K562 (cell line): ENCODE measurements around the gene CHCHD5. TPM values are rescaled to one million over a fixed set of nuclear protein-coding genes. Genes with fewer than 3 reads are reported as not detected.

Source experiments
- ATF2 ChIP-seq: sonication (generic); formaldehyde crosslinking; IDR thresholded peaks from 2 replicates; pipeline ENCODE4 v1.8.1; 2022; ENCODE audit warnings: missing genetic modification reagents
- BCL6 ChIP-seq: fragments of 250-450 bp; sonication (Bioruptor Pico); IDR thresholded peaks from 2 replicates; pipeline ENCODE4 v1.4.0; 2020
- BCOR ChIP-seq: fragments of 450-650 bp; IDR thresholded peaks from 2 replicates; pipeline ENCODE4 v1.6.1; 2016
- C11orf30 ChIP-seq: fragments of 450-650 bp; IDR thresholded peaks from 2 replicates; pipeline ENCODE4 v1.6.1; 2016; ENCODE audit warnings: low read depth, mild to moderate bottlenecking
- CEBPB ChIP-seq: fragments of 450-650 bp; IDR thresholded peaks from 2 replicates; pipeline ENCODE4 v1.6.1; 2016; ENCODE audit warnings: missing genetic modification characterization, missing compliant biosample characterization
- ERF ChIP-seq: fragments of 450-650 bp; formaldehyde crosslinking; IDR thresholded peaks from 2 replicates; pipeline ENCODE4 v1.4.0; 2020; ENCODE audit warnings: mild to moderate bottlenecking, mixed read lengths
- FOXP1 ChIP-seq: sonication (generic); formaldehyde crosslinking; IDR thresholded peaks from 2 replicates; pipeline ENCODE4 v1.8.0; 2022; ENCODE audit warnings: mild to moderate bottlenecking, missing genetic modification reagents
- HOMEZ ChIP-seq: fragments of 250-450 bp; sonication (Bioruptor Pico); IDR thresholded peaks from 2 replicates; pipeline ENCODE4 v1.4.0; 2020; ENCODE audit warnings: mild to moderate bottlenecking, moderate library complexity
- MITF ChIP-seq: IDR thresholded peaks from 2 replicates; pipeline ENCODE4 v1.6.1; 2014; ENCODE audit warnings: antibody characterized with exemption
- MTA3 ChIP-seq: fragments of 450-650 bp; formaldehyde crosslinking; IDR thresholded peaks from 2 replicates; pipeline ENCODE4 v1.6.1; 2017; ENCODE audit warnings: mild to moderate bottlenecking, borderline replicate concordance
- NFATC3 ChIP-seq: fragments of 450-650 bp; IDR thresholded peaks from 2 replicates; pipeline ENCODE4 v1.6.1; 2017; ENCODE audit warnings: mild to moderate bottlenecking
- POLR3G ChIP-seq: IDR thresholded peaks from 2 replicates; pipeline ENCODE4 v1.6.1; 2011; ENCODE audit not compliant: insufficient read length, insufficient replicate concordance; ENCODE audit errors: extremely low read depth
- SIN3B ChIP-seq: fragments of 450-650 bp; IDR thresholded peaks from 2 replicates; pipeline ENCODE4 v1.6.1; 2017; ENCODE audit warnings: low read depth, mild to moderate bottlenecking, moderate library complexity
- SMAD3 ChIP-seq: fragments of 450-650 bp; formaldehyde crosslinking; conservative IDR thresholded peaks from 2 replicates; pipeline ENCODE4 v1.4.0; 2020; ENCODE audit warnings: mild to moderate bottlenecking
- SMAD4 ChIP-seq: fragments of 250-450 bp; sonication (Bioruptor Pico); conservative IDR thresholded peaks from 2 replicates; pipeline ENCODE4 v1.8.0; 2021; ENCODE audit warnings: inconsistent platforms, mild to moderate bottlenecking, moderate library complexity
- SOX6 ChIP-seq: fragments of 450-650 bp; IDR thresholded peaks from 2 replicates; pipeline ENCODE4 v1.6.1; 2014; ENCODE audit warnings: mild to moderate bottlenecking
- STAT5A ChIP-seq: IDR thresholded peaks from 2 replicates; pipeline ENCODE4 v1.6.1; 2012; ENCODE audit warnings: low read length, inconsistent platforms, borderline replicate concordance
- SUPT5H ChIP-seq: fragments of 450-650 bp; IDR thresholded peaks from 2 replicates; pipeline ENCODE4 v1.6.1; 2016
- ZBTB11 ChIP-seq, 3 experiments: fragments of 200-800 bp in 1 of 3; fragments of 250-450 bp in 1 of 3; fragments of 450-650 bp in 1 of 3; sonication (Bioruptor Pico) in 1 of 3; sonication (Bioruptor generic) in 1 of 3; formaldehyde crosslinking in 1 of 3; IDR thresholded peaks; 2 replicates each; pipeline versions ENCODE4 v1.6.1 to v1.8.0; 2016 to 2022; ENCODE audit warnings: mild to moderate bottlenecking in 2 of 3, missing genetic modification characterization in 2 of 3, missing compliant biosample characterization in 1 of 3, moderate library complexity in 1 of 3
- ZFPM2 ChIP-seq: fragments of 250-450 bp; sonication (Bioruptor Pico); IDR thresholded peaks from 2 replicates; pipeline ENCODE4 v1.5.1; 2022; ENCODE audit warnings: mild to moderate bottlenecking
- ZKSCAN1 ChIP-seq: fragments of 150-350 bp; IDR thresholded peaks from 2 replicates; pipeline ENCODE4 v1.6.1; 2016; ENCODE audit warnings: low read depth, low read length
- ZNF184 ChIP-seq: sonication (generic); formaldehyde crosslinking; IDR thresholded peaks from 2 replicates; pipeline ENCODE4 v1.5.0; 2020; ENCODE audit warnings: missing genetic modification reagents
- ZNF511 ChIP-seq: sonication (generic); formaldehyde crosslinking; IDR thresholded peaks from 2 replicates; pipeline ENCODE4 v1.8.0; 2022; ENCODE audit warnings: mild to moderate bottlenecking, missing genetic modification reagents
- ZNF668 ChIP-seq: fragments of 250-450 bp; sonication (Bioruptor Pico); IDR thresholded peaks from 2 replicates; pipeline ENCODE4 v1.8.0; 2022; ENCODE audit warnings: mild to moderate bottlenecking, inconsistent platforms
- polyA plus RNA-seq, 8 experiments: library from polyadenylated mRNA; depleted of rRNA in 4 of 8; stranded (reverse) in 5 of 8; unstranded in 3 of 8; fragments of >200 nt; fragmentation: Nextera tagmentation in 2 of 8; fragmentation: Illumina TruSeq in 1 of 8; extraction: Ambion mirVana in 2 of 8; extraction: Trizol in 1 of 8; gene quantifications; 2 replicates each; pipeline versions ENCODE4 v1.2.1 to v1.2.3, GENCODE V29; 2011 to 2014; ENCODE audit warnings: inconsistent platforms in 1 of 8, missing spikeins in 1 of 8
- total RNA-seq, 7 experiments: library from RNA; depleted of rRNA in 6 of 7; stranded (reverse); fragments of >200 nt in 6 of 7; fragmentation: Illumina TruSeq in 2 of 7; extraction: Trizol in 2 of 7; gene quantifications; 2 replicates each; pipeline versions ENCODE4 v1.2.1 to v1.2.3, GENCODE V29; 2011 to 2021; ENCODE audit warnings: low replicate concordance in 1 of 7

The CHCHD5 gene
- total and polyA plus RNA-seq, 9 of the 15 experiments (the other 6 are each of a cell fraction or from before 2014, with no cell fraction given) = 7.4 to 79.3 (median 33.4) TPM

- TF ChIP-seq ZBTB11 (CRISPR knock-in tag; IDR thresholded peaks at IDR 0.05) (no peak), NFATC3 (no peak), ZFPM2 (CRISPR knock-in tag) (no peak), C11orf30 (peak; percentile 35; the same call in 1 of the 2 replicates), STAT5A (no peak), CEBPB (peak; percentile 58), BCOR (no peak), ZNF184 (CRISPR knock-in tag) (no peak), MITF (no peak), SMAD4 (CRISPR knock-in tag) (no peak), SUPT5H (no peak), POLR3G (no peak), ATF2 (no peak), BCL6 (CRISPR knock-in tag) (no peak), ZNF511 (no peak), ZKSCAN1 (no peak), SMAD3 (0 out of 2 replicates have a peak, but pooled peaks have one; percentile 3), HOMEZ (CRISPR knock-in tag) (no peak), ERF (CRISPR knock-in tag) (no peak), SOX6 (0 out of 2 replicates have a peak, but pooled peaks have one; percentile 32), ZNF668 (CRISPR knock-in tag) (no peak), FOXP1 (CRISPR knock-in tag) (no peak), MTA3 (0 out of 2 replicates have a peak, but pooled peaks have one; percentile 20), SIN3B (no peak)
Observed at GRCh38 chr2:112622528-112622849, 38.1 kb downstream of the CHCHD5 start (continued).
